ENCODE results near the gene ADORA2A.

DNA sequence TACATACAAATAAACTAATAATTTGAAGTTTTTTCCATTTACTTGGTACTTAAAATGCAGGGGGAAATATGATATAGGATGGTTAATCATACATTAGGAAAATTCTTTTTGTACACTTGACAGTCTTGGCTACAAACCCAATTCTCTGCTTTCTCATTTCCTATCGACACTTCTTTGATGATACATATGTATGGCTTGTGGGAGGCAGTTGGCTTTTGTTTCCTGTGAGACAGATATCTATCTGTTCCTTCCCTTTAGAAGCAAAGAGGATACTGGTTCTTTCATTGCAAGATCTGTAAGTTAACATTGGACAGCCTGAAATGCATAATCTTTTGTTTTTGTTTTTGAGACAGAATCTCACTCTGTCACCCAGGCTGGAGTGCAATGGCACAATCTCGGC lies 47.9 kb upstream of the ADORA2A start:
- TF ChIP-seq, protein P1, sequence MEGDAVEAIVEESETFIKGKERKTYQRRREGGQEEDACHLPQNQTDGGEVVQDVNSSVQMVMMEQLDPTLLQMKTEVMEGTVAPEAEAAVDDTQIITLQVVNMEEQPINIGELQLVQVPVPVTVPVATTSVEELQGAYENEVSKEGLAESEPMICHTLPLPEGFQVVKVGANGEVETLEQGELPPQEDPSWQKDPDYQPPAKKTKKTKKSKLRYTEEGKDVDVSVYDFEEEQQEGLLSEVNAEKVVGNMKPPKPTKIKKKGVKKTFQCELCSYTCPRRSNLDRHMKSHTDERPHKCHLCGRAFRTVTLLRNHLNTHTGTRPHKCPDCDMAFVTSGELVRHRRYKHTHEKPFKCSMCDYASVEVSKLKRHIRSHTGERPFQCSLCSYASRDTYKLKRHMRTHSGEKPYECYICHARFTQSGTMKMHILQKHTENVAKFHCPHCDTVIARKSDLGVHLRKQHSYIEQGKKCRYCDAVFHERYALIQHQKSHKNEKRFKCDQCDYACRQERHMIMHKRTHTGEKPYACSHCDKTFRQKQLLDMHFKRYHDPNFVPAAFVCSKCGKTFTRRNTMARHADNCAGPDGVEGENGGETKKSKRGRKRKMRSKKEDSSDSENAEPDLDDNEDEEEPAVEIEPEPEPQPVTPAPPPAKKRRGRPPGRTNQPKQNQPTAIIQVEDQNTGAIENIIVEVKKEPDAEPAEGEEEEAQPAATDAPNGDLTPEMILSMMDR (IDR thresholded peaks at IDR 0.05) = no peak
- TF ChIP-seq POLR2A (IDR thresholded peaks at IDR 0.05) = no peak
